ENCODE measurements around the gene TBC1D17. TPM values are rescaled to one million over a fixed set of nuclear protein-coding genes. Genes with fewer than 3 reads are reported as not detected.
A peak's percentile ranks its signal among the peaks of the same experiment; 100 is the strongest.

Gene TBC1D17
- total RNA-seq, 2 experiments from 2014 or later = 26.2 to 39.3 TPM

DNA sequence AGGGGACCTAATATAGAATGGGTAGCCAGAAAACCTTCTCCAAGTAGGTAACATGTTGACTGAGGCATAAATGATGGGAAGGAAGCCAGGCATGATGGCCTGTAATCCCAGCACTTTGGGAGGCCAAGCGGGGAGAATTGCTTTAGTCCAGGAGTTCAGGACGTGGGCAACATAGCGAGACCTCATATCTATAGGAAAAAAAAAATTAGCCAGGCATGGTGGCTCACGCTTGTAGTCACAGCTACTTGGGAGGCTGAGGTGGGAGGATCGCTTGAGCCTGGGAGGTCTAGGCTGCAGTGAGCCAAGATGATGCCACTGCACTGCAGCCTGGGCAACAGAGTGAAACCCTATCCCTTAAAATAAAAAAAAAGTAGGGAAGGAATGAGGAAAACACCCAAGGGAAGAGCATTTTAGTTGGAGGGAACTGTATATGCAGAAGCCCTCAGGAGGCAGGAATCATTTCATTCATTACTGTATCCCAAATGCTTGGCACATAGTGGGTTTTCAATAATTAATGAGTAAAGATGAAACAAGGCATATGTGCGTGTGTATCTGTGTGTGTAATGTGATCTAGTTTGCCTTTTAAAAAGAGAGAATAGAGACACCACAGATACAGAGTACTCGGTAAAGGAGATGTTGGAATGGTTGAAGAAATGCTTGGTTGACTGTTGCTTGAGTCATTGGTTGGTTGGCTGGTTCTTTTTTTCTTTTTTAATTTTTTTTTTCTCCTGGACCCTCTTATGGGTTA lies 54.0 kb downstream of the TBC1D17 start:
- Mint-ChIP-seq H3K27me3 (peaks cover 5% of the 10 kb centered on the region), H3K36me3 (peaks cover 31% of the 10 kb centered on the region), H3K9me3 (ENCODE audit: low read depth) (no peaks in the 10 kb centered on the region), H3K27ac (peak overlapping the region; percentile 30), H3K4me3 (no peak overlapping the region), H3K4me1 (peaks cover 52% of the 10 kb centered on the region)
- DNase-seq (no peak), ATAC-seq (no peak)
- CTCF ChIA-PET = no interaction called here

DNA sequence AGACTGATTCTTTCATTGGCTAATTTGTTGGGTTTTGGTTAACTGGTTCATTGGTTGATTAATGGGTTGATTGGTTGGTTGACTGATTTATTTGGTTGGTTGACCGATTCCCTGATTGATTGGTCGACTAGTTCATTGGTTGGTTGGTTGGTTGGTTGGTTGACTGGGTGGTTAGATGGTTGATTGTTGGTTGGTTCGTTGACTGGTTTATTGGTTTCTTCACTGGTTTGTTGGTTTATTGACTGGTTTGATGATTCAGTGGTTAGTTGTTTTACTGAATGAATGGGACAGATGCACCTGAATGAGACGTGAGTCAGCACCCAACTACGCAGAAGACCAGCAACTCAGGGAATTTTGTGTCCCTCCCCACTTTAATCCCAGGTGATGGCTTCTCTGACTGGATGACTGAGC lies 54.5 kb downstream of the TBC1D17 start:
- peak overlapping the region; percentile 45 for H3K27ac Mint-ChIP-seq
- H3K4me3 Mint-ChIP-seq = peak overlapping the region; percentile 5
- H3K9me3 Mint-ChIP-seq (ENCODE audit: low read depth) = no peaks in the 10 kb centered on the region
- peaks cover 28% of the 10 kb centered on the region for H3K36me3 Mint-ChIP-seq
- ATAC-seq (no peak), DNase-seq (no peak)
- CTCF ChIA-PET = no interaction called here
- H3K4me1 Mint-ChIP-seq = peaks cover 47% of the 10 kb centered on the region
- H3K27me3 Mint-ChIP-seq = peaks cover 9% of the 10 kb centered on the region

DNA sequence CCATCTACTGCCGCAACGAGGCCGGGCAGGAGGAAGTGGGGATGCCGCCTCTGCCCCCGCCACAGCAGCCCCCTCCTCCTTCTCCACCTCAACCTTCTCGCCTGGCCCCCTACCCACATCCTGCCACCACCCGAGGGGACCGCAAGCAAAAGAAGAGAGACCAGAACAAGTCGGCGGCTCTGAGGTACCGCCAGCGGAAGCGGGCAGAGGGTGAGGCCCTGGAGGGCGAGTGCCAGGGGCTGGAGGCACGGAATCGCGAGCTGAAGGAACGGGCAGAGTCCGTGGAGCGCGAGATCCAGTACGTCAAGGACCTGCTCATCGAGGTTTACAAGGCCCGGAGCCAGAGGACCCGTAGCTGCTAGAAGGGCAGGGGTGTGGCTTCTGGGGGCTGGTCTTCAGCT lies 55.2 kb downstream of the TBC1D17 start:
- Mint-ChIP-seq H3K9me3 (ENCODE audit: low read depth) (no peaks in the 10 kb centered on the region), H3K36me3 (peaks cover 21% of the 10 kb centered on the region), H3K4me1 (peaks cover 40% of the 10 kb centered on the region), H3K4me3 (no peak overlapping the region), H3K27ac (peak overlapping the region; percentile 45), H3K27me3 (peaks cover 9% of the 10 kb centered on the region)
- ATAC-seq (no peak), DNase-seq (peak; percentile 78)
- CTCF ChIA-PET = interaction anchor here (0.7 to 1.5 kb wide), 3 partner anchors 19 to 52 kb away, joined by 3 to 4 read pairs (median 4); no protein-coding TSS in a partner anchor

DNA sequence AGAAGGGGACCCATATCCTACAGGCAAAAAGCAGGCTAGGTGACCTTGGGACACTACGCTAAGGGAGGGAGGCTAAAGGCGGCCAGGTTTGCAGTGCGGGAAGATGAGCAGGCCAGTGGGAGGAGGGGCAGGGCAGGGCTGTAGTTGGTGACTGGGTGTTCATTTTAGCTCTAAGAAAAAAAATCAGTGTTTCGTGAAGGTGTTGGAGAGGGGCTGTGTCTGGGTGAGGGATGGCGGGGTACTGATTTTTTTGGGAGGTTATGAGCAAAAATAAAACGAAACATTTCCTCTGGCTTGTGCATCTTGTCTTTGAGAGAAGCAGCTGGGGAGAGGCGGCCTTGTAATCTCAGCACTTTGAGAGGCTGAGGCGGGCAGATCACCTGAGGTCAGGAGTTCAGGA lies 56.1 kb downstream of the TBC1D17 start:
- Mint-ChIP-seq H3K36me3 (peaks cover 15% of the 10 kb centered on the region), H3K4me1 (peaks cover 34% of the 10 kb centered on the region), H3K27ac (no peak overlapping the region), H3K27me3 (peaks cover 9% of the 10 kb centered on the region), H3K9me3 (ENCODE audit: low read depth) (no peaks in the 10 kb centered on the region), H3K4me3 (no peak overlapping the region)
- CTCF ChIA-PET = interaction anchor here (1.0 to 1.5 kb wide), 3 partner anchors 18 to 202 kb away, joined by 3 to 4 read pairs (median 4); no protein-coding TSS in a partner anchor
- no peak for ATAC-seq
- no peak for DNase-seq

DNA sequence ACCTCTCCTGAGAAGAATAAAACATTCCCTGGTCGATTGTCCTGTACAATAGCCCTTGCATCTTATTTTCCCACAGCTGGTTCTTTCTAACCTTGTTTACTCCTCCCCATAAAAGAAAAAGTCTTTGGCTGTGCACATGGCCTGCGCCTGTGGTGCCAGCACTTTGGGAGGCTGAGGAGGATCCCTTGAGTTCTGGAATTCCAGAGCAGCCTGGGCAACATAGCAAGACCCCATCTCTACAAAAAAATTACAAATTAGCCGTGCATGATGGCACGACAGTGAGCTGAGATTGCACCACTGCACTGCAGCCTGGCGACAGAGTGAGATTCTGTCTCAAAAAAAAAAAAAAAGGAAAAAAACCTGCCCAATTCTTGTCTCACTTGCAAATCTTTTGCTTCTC lies 59.0 kb downstream of the TBC1D17 start:
- no peak overlapping the region for H3K4me3 Mint-ChIP-seq

DNA sequence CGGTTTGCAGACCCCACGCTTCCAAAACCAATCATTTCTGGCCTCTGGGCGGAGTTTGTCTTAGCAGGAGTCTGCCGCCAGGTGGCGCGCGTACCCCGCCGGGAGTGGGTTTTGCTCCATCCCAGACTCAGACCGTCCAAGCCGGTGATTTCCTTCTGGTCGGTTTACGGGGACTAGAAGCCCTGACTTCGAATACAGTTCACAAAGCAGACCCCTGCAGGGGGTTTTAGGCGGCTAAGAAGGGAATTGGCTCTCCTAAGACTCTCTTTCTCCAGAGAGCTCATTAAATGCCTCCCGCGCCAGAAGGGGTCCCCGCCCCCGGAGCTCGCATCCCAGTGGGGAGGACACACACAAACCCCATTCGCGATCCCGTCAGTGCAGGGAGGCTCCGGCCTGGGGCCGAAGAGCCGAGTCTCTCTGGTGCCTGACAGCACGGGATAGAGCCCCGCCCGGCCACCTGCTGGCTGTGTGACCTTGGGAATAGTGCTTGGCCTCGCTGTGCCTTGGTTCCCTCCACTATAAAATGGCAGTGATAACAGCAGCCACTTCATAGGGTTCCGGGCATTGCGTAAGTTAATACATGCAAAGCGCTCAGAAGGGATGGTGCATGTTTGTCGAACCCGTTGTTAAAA lies 60.4 kb downstream of the TBC1D17 start:
- Mint-ChIP-seq H3K36me3 (no peaks in the 10 kb centered on the region), H3K27ac (no peak overlapping the region), H3K9me3 (ENCODE audit: low read depth) (no peaks in the 10 kb centered on the region), H3K4me3 (no peak overlapping the region), H3K27me3 (peaks cover 25% of the 10 kb centered on the region), H3K4me1 (peaks cover 19% of the 10 kb centered on the region)
- DNase-seq = peak; percentile 82
- peak; percentile 69 for ATAC-seq
- CTCF ChIA-PET = interaction anchor here (0.6 to 2.8 kb wide), 20 partner anchors 9 to 220 kb away, joined by 3 to 22 read pairs (median 4); partner anchors contain the start of genes ATF5, FUZ, IL4I1 and NUP62

More for the DNA sequence above, 59.0 kb downstream of the TBC1D17 start:
- no peak for DNase-seq
- no peak for ATAC-seq
- CTCF ChIA-PET = interaction anchor here (1.7 to 1.8 kb wide), 2 partner anchors 51 to 199 kb away, joined by 5 to 7 read pairs; no protein-coding TSS in a partner anchor
- H3K9me3 Mint-ChIP-seq (ENCODE audit: low read depth) = no peaks in the 10 kb centered on the region
- peaks cover 4% of the 10 kb centered on the region for H3K36me3 Mint-ChIP-seq
- peaks cover 14% of the 10 kb centered on the region for H3K27me3 Mint-ChIP-seq
- H3K4me1 Mint-ChIP-seq = peaks cover 29% of the 10 kb centered on the region
- no peak overlapping the region for H3K27ac Mint-ChIP-seq

Small RNAs within 50 kb of the gene (microRNA-seq; reads per million reads assigned to microRNA genes)
- gene MIR4749 (not detected), gene MIR4750 (2.1 reads per million), gene MIR6800 (not detected)

Other genes with a start within 250 kb of the TBC1D17 start
- 1 to 10 TPM; 6.6 to 9.6 TPM for gene RRAS, start 237.6 kb upstream of the TBC1D17 start, total RNA-seq
- gene SCAF1, start 235.5 kb upstream of the TBC1D17 start, total RNA-seq = 10 to 100 TPM; 78.8 to 79.3 TPM
- gene IRF3, start 211.8 kb upstream of the TBC1D17 start, total RNA-seq = 100 to 1,000 TPM; 159 to 170 TPM
- 10 to 100 TPM; 90.6 to 94.5 TPM for gene BCL2L12, start 211.8 kb upstream of the TBC1D17 start, total RNA-seq
- gene PRMT1, start 200.4 kb upstream of the TBC1D17 start, total RNA-seq = 100 to 1,000 TPM; 145 to 257 TPM
- gene ADM5, start 188.1 kb upstream of the TBC1D17 start, total RNA-seq = 1 to 10 TPM; 2.7 to 3.5 TPM
- 1 to 10 TPM; 1.6 TPM for gene CPT1C, start 186.6 kb upstream of the TBC1D17 start, total RNA-seq
- 1 to 10 TPM in 1 of 2 experiments, under 1 TPM in 1; 0.47 to 1.3 TPM for gene TSKS, start 114.4 kb upstream of the TBC1D17 start, total RNA-seq
- 100 to 1,000 TPM in 1 of 2 experiments, 10 to 100 TPM in 1; 85.3 to 102 TPM for gene AP2A1, start 110.7 kb upstream of the TBC1D17 start, total RNA-seq
- 10 to 100 TPM; 20.1 to 23.0 TPM for gene FUZ, start 64.4 kb upstream of the TBC1D17 start, total RNA-seq
- gene MED25, start 59.4 kb upstream of the TBC1D17 start, total RNA-seq = 10 to 100 TPM; 57.5 to 70.5 TPM
- gene PTOV1, start 26.5 kb upstream of the TBC1D17 start, total RNA-seq = 10 to 100 TPM; 78.2 to 79.4 TPM
- 100 to 1,000 TPM; 130 to 133 TPM for gene PNKP, start 10.1 kb upstream of the TBC1D17 start, total RNA-seq
- gene AKT1S1, start 347 bp upstream of the TBC1D17 start, total RNA-seq = 10 to 100 TPM; 13.4 to 21.2 TPM
- gene IL4I1, start 19.2 kb downstream of the TBC1D17 start, total RNA-seq = 10 to 100 TPM in 1 of 2 experiments, 1 to 10 TPM in 1; 1.7 to 12.3 TPM
- 10 to 100 TPM in 1 of 2 experiments, 1 to 10 TPM in 1; 8.4 to 13.7 TPM for gene ATF5, start 51.5 kb downstream of the TBC1D17 start, total RNA-seq
- gene NUP62, start 51.8 kb downstream of the TBC1D17 start, total RNA-seq = 100 to 1,000 TPM; 128 to 192 TPM
- gene SIGLEC11, start 83.5 kb downstream of the TBC1D17 start, total RNA-seq = not detected
- 10 to 100 TPM; 70.5 to 71.3 TPM for gene VRK3, start 147.7 kb downstream of the TBC1D17 start, total RNA-seq
- 1 to 10 TPM; 7.9 to 8.4 TPM for gene ZNF473, start 148.3 kb downstream of the TBC1D17 start, total RNA-seq